ENCODE data around the gene CCDC38. TPM values are rescaled to one million over a fixed set of nuclear protein-coding genes. Genes with fewer than 3 reads are reported as not detected.

The CCDC38 gene
- total RNA-seq, 2 experiments from 2014 or later = 0.11 TPM; not detected in 1

- no peak for ATAC-seq (ENCODE audit: poor library complexity)
- H3K4me3 Mint-ChIP-seq = no peak overlapping the region
- no peak for DNase-seq
- intact Hi-C loops (cut with DNase I, micrococcal nuclease) = loop anchor here (5.0 to 10.0 kb wide), 10 partner anchors 85 to 1592 kb away; partner anchors contain the start of genes AMDHD1 (in 1 of the 2), CCDC38 (in 1 of the 2), FGD6 (in 1 of the 2) and NEDD1 (in 1 of the 2)
- Histone ChIP-seq H3K4me3 (ENCODE audit: low read length) (no peak overlapping the region), H3K36me3 (ENCODE audit: insufficient read depth, low read length) (peaks cover 11% of the 10 kb centered on the region), H3K9me3 (ENCODE audit: control insufficient read depth in 1 of 2, insufficient read depth in 1 of 2, low read length in 2 of 2) (no peaks in the 10 kb centered on the region), H3K27me3 (ENCODE audit: control insufficient read depth in 1 of 2, insufficient read depth in 2 of 2, low read length in 2 of 2) (no peaks in the 10 kb centered on the region), H3K4me1 (ENCODE audit: insufficient read depth, low read length) (peaks cover 28% of the 10 kb centered on the region), H3K27ac (ENCODE audit: low read depth in 1 of 2, low read length in 2 of 2) (no peak overlapping the region)
- no peak for TF ChIP-seq CTCF (IDR thresholded peaks at IDR 0.05)
- ChIA-PET CTCF (no interaction called here), POLR2A (no interaction called here)
- H3K36me3 Mint-ChIP-seq (ENCODE audit: low read depth) = peaks cover 20% of the 10 kb centered on the region
- no peak overlapping the region for H3K27ac Mint-ChIP-seq
- peaks cover 11% of the 10 kb centered on the region for H3K4me1 Mint-ChIP-seq (ENCODE audit: low read depth)
- no peaks in the 10 kb centered on the region for H3K9me3 Mint-ChIP-seq
- peaks cover 4% of the 10 kb centered on the region for H3K27me3 Mint-ChIP-seq
Measured at GRCh38 chr12:95857156-95857555, 85.3 kb downstream of the CCDC38 start.

GRCh38 chr12:95852133-95852532, 90.3 kb downstream of the CCDC38 start:
- CTCF ChIA-PET = no interaction called here
- no peaks in the 10 kb centered on the region for H3K9me3 ChIP-seq (ENCODE audit: control insufficient read depth in 1 of 2, insufficient read depth in 1 of 2, low read length in 2 of 2)
- Mint-ChIP-seq H3K9me3 (no peaks in the 10 kb centered on the region), H3K36me3 (ENCODE audit: low read depth) (no peaks in the 10 kb centered on the region), H3K27me3 (no peaks in the 10 kb centered on the region), H3K4me1 (ENCODE audit: low read depth) (peaks cover 20% of the 10 kb centered on the region), H3K27ac (no peak overlapping the region), H3K4me3 (no peak overlapping the region)
- ATAC-seq (ENCODE audit: poor library complexity) (no peak), DNase-seq (no peak)
- H3K36me3 ChIP-seq (ENCODE audit: insufficient read depth, low read length) = no peaks in the 10 kb centered on the region
- no peak for TF ChIP-seq CTCF (IDR thresholded peaks at IDR 0.05)
- POLR2A ChIA-PET = no interaction called here
- no peak overlapping the region for H3K4me3 ChIP-seq (ENCODE audit: low read length)
- intact Hi-C loops (cut with DNase I, micrococcal nuclease) = loop anchor here in 1 of 2 experiments (10.0 kb wide), 4 partner anchors 297 to 1587 kb away; partner anchors contain the start of gene USP44
- peaks cover 0 to 5% of the 10 kb centered on the region in 2 experiments for H3K27me3 ChIP-seq (ENCODE audit: control insufficient read depth in 1 of 2, insufficient read depth in 2 of 2, low read length in 2 of 2)
- H3K4me1 ChIP-seq (ENCODE audit: insufficient read depth, low read length) = peaks cover 9% of the 10 kb centered on the region
- no peak overlapping the region for H3K27ac ChIP-seq (ENCODE audit: low read depth in 1 of 2, low read length in 2 of 2)

GRCh38 chr12:95851606-95852005, 90.8 kb downstream of the CCDC38 start:
- no peaks in the 10 kb centered on the region for H3K36me3 ChIP-seq (ENCODE audit: insufficient read depth, low read length)
- peaks cover 9% of the 10 kb centered on the region for H3K4me1 ChIP-seq (ENCODE audit: insufficient read depth, low read length)
- Mint-ChIP-seq H3K27ac (no peak overlapping the region), H3K36me3 (ENCODE audit: low read depth) (no peaks in the 10 kb centered on the region), H3K9me3 (no peaks in the 10 kb centered on the region), H3K27me3 (no peaks in the 10 kb centered on the region), H3K4me3 (no peak overlapping the region), H3K4me1 (ENCODE audit: low read depth) (peaks cover 20% of the 10 kb centered on the region)
- no peak overlapping the region for H3K27ac ChIP-seq (ENCODE audit: low read depth in 1 of 2, low read length in 2 of 2)
- TF ChIP-seq CTCF (IDR thresholded peaks at IDR 0.05) = no peak
- intact Hi-C loops (cut with DNase I, micrococcal nuclease) = loop anchor here in 1 of 2 experiments (10.0 kb wide), 4 partner anchors 297 to 1587 kb away; partner anchors contain the start of gene USP44
- peaks cover 0 to 5% of the 10 kb centered on the region in 2 experiments for H3K27me3 ChIP-seq (ENCODE audit: control insufficient read depth in 1 of 2, insufficient read depth in 2 of 2, low read length in 2 of 2)
- ATAC-seq (ENCODE audit: poor library complexity) (no peak), DNase-seq (peak in 2 of 14 experiments; percentile 17 to 18)
- no peak overlapping the region for H3K4me3 ChIP-seq (ENCODE audit: low read length)
- ChIA-PET POLR2A (no interaction called here), CTCF (no interaction called here)
- H3K9me3 ChIP-seq (ENCODE audit: control insufficient read depth in 1 of 2, insufficient read depth in 1 of 2, low read length in 2 of 2) = no peaks in the 10 kb centered on the region

Data from CD4-positive, alpha-beta T cell (primary cell).